ENCODE measurements around the gene FMN2.

GRCh38 chr1:240044620-240045019, 47.1 kb upstream of the FMN2 start:
- TF ChIP-seq CTCF (IDR thresholded peaks at IDR 0.05): no peak
- TF ChIP-seq POLR2A (IDR thresholded peaks at IDR 0.05): no peak
- TF ChIP-seq POLR2AphosphoS5 (IDR thresholded peaks at IDR 0.05): no peak
- no peak for TF ChIP-seq EP300 (IDR thresholded peaks at IDR 0.05; ENCODE audit: low read depth)
